HS-5 (cell line): ENCODE data around the gene CPZ.
"Not testable (repeated sequence)": the region's sequence is repeated elsewhere in the genome, so short reads cannot be mapped to it uniquely, and the experiment has no call there.

Source experiments
- DNase-seq: peaks from one replicate; pipeline ENCODE4 v3.0.0-alpha.2; 2012; ENCODE audit warnings: low read depth

CPZ gene

DNA sequence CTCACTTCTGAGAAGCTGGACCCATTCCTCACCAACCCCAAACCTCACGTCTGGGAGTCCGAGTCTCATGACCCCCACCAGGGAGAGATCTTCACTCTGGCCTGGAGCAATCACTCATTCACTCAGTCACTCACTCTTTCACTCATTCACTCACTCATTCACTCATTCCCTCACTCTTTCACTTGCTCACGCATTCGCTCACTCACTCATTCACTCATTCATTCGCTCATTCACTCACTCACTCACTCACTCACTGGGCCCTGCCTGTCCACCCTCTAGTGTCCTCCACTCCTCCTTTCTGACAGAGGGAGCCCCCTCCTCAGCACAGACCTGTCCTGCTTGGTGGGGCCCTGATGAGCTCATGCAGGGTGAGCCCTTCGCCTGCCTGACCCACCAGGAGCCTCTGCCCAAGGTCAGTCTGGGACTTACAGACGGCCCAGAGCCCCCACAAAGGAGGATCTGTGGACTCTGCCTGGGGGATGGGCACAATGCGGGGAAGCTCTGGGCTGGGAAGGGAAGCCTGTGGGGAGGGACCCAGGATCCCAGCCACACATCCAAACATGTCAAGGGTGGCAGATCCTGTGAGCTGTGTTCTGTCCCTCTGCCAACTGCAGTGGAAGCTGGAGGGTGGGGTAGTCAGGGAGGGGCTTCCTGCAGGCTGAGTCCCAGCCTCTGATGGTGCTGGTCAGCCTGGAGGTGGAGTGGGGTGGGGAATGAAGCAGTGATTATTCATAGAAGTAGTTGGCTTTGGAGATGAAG, 18.5 kb downstream of the CPZ start:
- DNase-seq = no peak

DNA sequence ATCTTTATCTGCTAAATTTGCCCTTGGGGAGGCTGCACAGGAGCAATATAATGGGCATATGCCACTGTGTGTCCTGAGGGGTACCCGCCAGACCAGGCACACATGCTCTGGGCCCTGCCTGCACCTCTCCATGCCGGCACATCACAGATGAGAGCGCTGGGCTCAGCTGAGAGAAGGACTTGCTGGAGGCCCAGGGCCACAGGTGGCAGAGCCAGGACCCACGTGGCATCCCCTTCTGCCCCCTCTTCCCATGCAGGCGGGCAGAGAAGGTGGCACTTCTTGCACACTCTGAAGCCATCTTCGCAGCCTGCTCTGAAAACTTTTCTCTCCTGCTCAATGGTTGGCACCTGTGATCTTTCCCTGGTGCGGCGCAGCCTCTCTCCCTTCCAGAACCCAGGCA, 20.1 kb downstream of the CPZ start:
- no peak for DNase-seq

DNA sequence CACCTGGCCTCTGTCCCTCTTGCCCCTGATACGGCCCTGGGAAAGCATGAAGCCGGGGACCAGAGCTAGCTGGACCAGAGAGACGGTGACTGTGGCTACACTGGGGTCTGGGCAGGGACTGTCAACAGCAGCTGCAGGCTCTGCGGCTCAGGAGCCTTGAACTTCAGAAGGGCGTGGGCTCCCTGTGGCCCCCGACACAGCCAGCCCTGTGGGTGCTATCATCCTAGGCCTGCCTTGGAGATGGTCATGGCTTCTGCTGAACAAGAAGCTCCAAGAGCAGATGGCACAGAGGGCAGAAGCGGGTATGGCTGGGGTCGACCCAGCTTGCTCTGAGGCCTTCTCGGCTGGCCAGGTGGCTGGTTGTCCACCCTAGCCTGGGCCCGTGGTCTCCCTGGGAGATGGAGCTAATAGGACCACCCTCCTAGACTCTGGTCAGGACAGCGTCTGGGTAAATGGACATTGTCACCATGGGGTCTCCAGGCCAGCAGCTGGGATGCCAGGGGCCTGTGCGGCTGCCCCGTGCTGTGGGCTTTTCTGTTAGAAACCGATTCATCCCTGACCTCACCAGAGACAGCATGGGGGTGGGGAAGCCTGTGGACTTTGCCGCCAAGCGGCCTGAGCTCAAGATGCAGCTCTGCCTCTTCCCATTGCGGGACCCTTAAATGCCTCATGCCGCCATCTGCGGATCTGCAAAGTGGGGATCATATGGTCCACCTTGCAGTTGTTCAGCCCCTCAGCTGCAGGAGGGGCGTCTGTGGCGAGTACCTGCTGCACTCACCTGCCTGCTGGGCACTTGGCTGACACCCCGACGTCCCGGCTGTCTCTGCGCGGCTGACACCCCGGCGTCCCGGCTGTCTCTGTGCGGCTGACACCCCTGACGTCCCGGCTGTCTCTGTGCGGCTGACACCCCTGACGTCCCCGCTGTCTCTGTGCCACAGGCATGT, 21.1 kb downstream of the CPZ start:
- DNase-seq = no peak

DNA sequence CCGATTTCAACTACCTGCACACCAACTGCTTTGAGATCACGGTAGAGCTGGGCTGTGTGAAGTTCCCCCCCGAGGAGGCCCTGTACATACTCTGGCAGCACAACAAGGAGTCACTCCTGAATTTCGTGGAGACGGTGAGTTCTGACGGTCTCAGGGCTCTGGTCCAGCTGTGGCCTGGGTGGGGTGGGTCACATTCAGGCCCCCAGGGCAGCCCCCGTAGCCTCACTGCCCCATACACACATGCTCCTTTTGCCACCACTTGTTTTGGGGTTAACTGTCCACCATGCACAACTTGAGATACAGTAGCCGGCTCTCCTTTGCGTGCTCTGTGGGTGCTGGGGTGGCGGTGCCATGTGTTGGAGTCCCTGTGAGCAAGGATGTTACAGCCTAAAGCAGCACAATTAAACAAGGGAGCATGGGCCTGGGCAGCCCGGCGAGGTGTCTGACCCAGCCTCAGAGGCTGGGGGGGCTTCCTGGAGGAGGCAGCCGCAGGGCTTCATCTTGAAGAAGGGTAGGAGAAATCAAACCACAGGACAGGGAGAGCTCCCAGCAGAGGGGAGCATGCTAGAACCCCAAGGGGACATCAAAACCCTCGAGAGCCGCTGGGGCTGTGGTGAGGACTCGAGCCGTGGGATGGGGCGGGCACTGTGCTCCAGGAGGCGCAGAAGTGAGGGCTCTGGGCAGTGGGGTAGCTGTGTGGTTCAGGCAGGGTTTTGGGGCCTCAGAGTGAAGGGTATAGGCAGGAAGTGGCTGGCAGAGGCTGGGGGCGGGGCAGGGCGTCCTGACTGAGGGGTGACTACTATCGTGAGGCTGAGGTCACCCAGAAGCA, 22.0 kb downstream of the CPZ start:
- no peak for DNase-seq

DNA sequence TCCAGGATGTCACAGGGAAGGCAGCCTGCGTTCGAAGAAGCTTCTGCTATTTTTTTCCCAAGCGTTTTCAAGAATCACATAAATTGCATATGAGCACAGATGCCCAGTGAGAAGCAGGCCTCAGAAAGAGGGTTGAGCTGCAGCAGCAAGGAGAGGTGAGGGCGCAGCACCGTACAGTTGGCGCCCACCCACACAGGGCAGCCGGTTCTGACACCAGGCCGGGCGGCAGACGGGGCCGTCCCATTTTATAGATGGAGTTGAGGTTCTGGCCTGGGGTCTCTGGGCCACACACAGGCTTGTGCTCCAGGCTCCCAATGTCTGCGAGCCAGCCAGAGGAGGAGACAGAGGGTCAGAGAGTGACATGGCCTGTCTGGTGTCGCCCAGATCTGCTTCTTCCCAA, 22.8 kb downstream of the CPZ start:
- no peak for DNase-seq

DNA sequence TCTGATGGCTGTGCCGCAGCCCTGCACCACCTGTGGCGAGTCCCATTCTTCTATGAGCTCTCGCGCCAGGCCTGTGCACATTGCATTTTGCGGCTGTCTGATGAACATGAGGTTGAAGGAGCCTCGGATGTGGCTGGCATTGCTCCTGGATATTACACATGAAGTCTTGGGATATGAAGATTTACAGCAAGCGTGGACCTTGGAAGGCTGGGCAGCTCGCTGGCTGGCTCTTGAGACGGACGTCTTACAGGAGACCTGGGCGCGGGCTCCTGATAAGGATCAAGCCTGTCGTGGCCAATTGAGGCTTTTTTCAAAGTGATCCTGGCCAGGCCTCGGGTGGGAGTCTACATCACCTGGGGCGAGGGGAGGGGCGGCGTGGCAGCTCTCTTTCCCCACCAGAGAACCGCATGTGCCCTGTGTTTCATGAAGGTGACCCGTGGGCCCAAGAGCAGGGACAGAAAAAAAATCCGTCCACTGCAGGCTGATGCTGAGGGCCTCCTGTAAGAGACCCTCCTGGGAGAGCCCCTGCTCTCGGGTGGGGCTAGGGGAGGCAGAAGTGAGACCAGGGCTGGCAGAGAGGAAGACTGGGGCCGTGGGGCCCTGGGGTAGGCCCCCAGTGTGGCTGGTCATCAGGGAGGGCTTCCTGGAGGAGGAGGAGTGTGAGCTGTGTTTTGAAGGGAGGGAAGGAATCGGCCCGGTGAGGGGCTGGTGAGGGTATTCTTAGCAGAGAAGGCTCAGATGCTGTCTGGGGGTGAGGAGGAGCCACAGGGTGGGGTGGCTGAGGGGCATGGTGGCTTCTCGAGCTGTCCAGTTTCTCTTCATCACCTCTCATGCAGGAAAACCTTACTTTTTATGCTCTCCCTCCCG, 23.6 kb downstream of the CPZ start:
- DNase-seq = no peak

DNA sequence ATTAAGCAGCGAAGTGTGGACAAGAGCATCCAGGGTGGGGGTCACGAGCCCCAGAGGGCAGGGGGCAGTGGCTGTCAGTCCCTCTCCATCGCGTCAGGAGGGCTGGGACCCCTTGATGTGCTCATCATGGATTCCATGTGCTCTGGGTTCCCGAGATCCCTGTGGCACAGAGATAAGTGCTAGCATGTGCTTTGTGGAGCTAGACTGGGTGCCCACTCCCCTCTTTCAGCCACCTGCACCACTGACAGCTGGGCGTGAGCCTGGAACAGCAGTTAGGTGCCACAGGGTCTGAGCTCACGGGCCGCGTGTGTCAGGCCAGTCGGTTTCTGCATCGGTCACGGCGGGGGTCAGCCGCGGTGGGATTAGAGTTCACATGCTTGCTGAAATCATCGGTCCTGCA, 24.3 kb downstream of the CPZ start:
- no peak for DNase-seq

DNA sequence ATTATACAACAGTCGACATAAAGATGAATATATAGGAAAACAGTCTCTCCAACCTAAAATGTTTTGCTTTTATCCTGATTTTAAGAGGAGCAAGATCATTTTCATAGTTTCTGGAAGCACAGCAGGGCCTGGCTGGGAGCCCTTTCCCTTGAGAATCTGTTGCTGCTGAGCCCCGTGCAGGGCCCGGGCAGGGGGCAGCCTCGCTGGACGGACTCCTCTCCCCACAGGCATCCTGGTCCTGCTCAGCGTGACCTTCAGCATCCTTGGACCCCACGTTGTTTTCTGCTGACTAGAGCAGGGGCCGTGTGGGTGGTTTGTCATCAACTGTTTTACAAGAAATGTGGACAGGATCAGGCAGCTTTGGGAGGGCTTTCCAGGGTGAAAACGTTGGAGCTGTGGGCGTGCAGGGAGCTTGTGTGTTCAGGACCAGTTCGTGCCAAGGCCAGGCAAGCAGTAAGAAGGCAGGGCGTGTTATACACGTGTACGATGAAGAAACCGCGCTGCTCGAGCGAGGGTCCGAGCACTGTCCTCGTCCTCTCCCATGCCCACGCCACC, 25.0 kb downstream of the CPZ start:
- no peak for DNase-seq

DNA sequence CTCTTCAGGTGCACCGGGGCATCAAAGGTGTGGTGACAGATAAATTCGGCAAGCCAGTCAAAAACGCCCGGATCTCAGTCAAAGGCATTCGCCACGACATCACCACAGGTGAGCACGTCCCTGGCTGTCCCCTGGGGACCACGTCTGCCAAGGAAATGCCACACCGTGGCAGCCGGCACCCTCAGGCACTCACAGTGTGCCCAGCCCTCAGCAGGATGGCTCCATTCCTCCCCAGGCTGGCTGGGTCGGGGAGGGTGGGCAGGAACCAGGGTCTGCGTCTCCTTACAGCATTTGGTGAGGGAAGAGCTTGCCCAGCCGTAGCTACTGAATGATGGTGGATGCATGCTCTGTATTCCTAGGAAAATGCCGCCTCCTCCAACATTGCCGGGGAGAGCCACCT, 25.9 kb downstream of the CPZ start:
- DNase-seq = no peak

DNA sequence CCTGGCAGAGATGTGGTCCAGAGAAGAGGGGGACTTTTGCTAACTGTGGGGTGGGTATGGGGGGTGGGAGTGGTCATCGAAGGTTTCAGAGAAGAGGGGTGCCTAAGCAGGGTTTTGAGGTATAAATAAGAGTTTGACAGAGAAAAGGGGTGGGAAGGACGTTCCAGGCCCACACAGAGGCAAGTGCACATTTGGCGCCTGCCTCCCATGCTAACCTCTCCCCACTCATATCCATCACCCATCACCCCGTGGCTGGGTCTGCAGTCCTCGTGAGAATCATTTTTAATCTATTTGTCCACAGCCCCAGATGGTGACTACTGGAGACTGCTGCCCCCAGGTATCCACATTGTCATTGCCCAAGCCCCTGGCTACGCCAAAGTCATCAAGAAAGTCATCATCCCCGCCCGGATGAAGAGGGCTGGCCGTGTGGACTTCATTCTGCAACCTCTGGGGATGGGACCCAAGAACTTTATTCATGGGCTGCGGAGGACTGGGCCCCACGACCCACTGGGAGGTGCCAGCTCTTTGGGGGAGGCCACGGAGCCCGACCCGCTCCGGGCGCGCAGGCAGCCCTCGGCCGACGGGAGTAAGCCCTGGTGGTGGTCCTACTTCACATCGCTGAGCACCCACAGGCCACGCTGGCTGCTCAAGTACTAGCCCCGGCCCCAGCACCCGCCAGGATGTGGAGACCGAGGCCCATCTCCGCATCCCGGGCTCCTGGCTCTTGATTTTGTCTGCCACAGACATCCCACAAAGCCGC, 26.6 kb downstream of the CPZ start:
- no peak for DNase-seq

DNA sequence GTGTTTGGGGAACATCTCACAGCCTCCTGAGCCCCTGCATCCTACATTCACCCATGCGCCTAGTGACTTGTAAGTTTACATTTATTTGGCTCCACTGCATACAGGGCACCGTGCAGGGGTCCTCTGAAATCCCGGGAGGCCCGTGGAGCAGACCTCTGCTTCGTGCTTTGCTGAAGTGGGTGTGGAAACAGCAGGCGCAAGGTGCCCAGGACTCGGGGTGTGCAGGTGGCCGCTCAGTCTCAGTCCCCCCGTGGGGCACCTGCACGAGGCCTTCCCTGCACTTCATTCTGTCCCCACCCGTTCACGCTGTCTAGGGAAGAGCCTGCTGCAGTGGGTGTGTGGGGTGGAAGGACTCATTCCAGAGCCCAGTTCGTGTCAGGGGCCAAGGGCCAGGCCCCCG, 28.6 kb downstream of the CPZ start:
- not testable (repeated sequence) for DNase-seq

DNA sequence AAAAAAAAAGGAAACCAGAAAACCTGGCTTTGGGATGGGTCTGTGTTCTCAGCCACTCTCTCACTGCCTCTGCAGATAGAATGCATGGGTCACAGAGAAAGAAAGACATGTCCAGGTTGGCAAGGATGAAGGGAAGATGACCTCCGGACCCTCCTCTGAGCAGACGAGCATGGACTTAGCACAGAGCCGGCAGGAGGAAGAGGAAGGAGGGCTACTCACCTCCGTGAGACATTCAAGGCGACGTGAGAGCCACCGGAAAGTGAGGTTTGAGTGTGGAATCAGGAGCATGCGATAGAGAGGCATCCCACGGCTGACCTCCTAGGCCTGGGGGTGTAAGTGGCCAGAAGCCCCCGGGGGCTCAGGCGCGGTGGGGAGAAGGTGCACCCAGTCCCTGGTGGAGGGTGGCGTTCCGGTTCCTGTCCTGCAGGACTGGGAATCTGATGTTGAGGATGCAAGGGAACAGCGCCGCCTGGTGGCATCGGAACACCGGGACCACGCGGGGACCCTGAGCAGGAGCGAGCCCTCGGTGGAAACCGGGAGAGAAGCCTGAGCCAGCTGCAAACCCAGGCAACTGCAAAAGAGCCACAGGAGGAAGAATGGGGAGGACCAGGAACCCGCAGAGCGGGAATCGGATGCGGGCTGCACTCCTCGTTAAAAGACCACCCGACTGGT, 32.2 kb downstream of the CPZ start:
- DNase-seq = not testable (repeated sequence)

DNA sequence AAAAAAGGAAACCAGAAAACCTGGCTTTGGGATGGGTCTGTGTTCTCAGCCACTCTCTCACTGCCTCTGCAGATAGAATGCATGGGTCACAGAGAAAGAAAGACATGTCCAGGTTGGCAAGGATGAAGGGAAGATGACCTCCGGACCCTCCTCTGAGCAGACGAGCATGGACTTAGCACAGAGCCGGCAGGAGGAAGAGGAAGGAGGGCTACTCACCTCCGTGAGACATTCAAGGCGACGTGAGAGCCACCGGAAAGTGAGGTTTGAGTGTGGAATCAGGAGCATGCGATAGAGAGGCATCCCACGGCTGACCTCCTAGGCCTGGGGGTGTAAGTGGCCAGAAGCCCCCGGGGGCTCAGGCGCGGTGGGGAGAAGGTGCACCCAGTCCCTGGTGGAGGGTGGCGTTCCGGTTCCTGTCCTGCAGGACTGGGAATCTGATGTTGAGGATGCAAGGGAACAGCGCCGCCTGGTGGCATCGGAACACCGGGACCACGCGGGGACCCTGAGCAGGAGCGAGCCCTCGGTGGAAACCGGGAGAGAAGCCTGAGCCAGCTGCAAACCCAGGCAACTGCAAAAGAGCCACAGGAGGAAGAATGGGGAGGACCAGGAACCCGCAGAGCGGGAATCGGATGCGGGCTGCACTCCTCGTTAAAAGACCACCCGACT, 37.8 kb downstream of the CPZ start:
- DNase-seq = not testable (repeated sequence)

DNA sequence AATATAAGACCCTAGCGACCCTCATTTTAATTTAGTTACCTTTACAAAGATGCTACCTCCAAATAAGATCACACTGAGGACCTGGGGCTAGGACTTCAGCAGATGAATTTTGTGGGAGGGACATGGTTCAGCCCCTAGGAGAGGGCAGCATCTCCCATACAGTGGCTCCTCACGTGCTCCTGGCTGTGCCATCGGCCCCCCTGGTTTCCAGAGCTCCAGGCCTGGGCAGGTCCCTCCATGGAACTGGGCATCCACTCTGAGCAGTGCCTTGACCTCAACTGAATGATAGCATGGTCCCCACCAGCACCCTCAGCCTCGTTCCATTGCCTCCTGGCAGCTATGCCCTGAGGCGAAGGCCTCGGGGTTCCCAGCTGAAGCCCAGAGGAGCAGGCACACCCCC, 39.3 kb downstream of the CPZ start:
- DNase-seq = not testable (repeated sequence)

DNA sequence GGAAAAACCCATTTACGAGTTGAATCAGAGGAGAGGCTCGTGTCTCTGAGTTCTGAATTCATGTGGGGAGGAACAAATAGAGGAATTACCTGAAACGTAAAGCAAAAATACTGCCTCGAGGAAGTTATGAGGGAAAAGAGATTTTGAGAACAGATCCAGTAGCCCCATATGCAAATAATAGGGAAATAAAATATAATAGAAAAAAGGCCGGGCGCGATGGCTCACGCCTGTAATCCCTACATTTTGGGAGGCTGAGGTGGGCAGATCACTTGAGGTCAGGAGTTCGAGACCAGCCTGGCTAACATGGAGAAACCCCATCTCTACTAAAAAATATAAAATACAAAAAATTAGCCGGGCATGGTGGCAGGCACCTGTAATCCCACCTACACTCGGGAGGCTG, 42.2 kb downstream of the CPZ start:
- DNase-seq = not testable (repeated sequence)

DNA sequence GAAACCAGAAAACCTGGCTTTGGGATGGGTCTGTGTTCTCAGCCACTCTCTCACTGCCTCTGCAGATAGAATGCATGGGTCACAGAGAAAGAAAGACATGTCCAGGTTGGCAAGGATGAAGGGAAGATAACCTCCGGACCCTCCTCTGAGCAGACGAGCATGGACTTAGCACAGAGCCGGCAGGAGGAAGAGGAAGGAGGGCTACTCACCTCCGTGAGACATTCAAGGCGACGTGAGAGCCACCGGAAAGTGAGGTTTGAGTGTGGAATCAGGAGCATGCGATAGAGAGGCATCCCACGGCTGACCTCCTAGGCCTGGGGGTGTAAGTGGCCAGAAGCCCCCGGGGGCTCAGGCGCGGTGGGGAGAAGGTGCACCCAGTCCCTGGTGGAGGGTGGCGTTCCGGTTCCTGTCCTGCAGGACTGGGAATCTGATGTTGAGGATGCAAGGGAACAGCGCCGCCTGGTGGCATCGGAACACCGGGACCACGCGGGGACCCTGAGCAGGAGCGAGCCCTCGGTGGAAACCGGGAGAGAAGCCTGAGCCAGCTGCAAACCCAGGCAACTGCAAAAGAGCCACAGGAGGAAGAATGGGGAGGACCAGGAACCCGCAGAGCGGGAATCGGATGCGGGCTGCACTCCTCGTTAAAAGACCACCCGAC, 43.5 kb downstream of the CPZ start:
- DNase-seq = not testable (repeated sequence)

DNA sequence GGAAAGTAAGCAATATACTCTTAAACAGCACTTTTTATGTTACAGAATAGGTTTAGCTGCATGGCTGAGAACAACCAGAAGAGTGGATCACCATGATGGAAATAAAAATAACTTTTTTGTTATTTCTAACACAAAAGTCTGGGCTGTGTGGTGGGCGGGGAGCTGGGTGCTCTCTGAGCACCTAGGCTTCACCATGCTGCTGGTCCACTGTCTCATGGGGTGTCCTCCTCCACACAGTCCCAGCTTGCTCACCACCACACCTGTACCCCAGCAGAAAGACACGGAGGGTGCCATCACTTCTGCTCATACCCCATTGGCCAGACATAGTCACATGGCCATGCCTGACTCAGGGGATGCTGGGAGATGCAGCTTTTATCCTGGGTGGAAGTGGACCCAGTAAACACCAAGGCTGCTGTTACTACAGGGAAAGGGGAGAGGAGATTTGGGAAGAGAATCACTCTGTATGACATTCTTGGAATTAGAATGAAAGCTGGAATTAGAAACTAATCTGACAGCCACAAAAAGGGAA, 45.0 kb downstream of the CPZ start:
- no peak for DNase-seq

DNA sequence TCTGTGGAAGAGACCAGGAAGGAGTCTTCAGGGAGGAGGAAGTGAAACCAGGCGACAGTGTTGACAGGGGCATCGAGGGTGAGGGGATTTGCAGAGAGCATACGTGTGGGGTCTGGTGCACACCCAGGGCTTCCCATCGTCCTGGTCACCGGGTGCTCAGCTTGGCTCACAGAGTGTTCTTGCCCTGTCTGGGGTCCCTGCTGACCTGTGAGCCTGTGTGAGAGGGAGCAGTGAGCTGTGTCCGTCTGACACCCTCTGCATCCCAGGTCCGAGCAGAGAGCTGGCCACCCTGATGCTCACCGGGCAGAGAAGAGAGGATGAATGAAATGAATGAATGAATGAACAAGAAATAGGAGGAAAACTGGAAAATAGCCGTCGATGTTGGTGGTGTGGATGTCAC, 46.5 kb downstream of the CPZ start:
- DNase-seq = no peak
